Esophagus mucosa (tissue), 1 donor: ENCODE measurements around the gene ARHGAP4. TPM values are rescaled to one million over a fixed set of nuclear protein-coding genes. Genes with fewer than 3 reads are reported as not detected.

Experiments
- ATAC-seq: fragments of 200-7000 bp; cut with Tn5 transposase; one replicate; pipeline ENCODE4 v1.9.1; 2020
- total RNA-seq: library from RNA; stranded (reverse); gene quantifications from one replicate; pipeline ENCODE4 v1.2.4, GENCODE V29; 2023
- donor health status: DM: yes; HTN: yes; CAD: no.

ARHGAP4 gene
- total RNA-seq, 1 donor from 2014 or later = 7.5 TPM

GRCh38 chrX:153865685-153866084, 60.4 kb downstream of the ARHGAP4 start:
- no peak for ATAC-seq

GRCh38 chrX:153865321-153865580, 60.8 kb downstream of the ARHGAP4 start:
- ATAC-seq = no peak

DNA sequence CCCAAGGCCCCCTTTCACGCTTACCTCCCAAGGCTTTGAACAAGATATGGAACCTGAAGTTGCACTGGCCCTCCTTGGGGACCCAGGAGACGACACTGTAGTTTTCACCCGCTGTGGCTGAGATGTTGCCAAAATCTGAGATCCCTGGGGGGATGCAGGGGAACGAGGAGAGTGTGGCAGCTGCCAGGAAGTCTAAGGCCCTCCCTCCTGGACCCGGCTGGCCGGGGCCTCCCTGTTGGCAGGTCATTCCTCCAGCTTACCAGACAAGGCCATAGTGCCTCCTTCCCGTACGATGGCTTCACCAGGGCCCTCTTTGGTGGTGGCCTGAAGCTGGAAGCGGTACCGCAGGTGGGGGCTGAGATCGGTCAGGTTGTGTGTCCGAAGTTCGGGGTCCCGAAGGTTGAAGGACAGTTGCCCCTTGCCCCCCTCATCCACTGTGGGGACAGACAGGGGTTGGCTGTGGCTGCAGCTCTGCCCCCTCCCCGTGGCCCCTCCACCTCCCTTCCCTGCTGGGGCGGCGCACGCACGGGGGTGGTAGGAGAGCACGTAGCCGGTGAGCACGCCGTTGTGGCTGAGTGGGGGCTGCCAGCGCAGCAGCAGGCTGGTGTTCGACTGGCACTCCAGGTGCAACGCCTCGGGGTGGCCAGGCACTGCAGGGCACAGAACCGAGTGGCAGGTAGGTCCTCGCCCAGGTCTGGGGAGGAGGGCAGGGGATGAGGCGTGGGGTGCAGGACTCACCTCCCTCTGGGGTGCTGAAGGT, 61.3 kb downstream of the ARHGAP4 start:
- no peak for ATAC-seq

DNA sequence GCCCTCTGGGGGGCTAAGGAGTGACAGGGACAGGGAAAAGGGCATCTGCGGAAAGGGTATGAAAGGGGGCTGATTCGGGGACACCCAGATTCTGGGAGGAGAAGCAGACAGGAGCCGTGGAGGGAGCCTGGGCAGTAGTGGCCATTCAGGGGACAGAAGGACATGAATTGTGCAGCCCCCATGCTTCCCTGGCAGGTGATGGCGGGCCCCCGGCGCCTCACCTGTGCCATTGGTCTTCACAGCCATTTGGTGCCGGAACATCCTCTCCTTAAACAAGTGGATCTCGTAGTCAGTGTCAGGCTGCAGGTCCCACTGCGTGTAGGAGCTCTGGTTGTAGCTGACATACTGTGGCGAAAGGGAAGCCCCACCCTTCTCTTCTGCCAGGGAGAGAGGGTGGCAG, 62.0 kb downstream of the ARHGAP4 start:
- ATAC-seq = no peak

- ATAC-seq = no peak
These were observed 62.6 kb downstream of the ARHGAP4 start for GRCh38 chrX:153863251-153863991.

- ATAC-seq = no peak
These were observed 63.5 kb downstream of the ARHGAP4 start for GRCh38 chrX:153862369-153863250.

- no peak for ATAC-seq
These were observed 64.2 kb downstream of the ARHGAP4 start for GRCh38 chrX:153861733-153862310.

DNA sequence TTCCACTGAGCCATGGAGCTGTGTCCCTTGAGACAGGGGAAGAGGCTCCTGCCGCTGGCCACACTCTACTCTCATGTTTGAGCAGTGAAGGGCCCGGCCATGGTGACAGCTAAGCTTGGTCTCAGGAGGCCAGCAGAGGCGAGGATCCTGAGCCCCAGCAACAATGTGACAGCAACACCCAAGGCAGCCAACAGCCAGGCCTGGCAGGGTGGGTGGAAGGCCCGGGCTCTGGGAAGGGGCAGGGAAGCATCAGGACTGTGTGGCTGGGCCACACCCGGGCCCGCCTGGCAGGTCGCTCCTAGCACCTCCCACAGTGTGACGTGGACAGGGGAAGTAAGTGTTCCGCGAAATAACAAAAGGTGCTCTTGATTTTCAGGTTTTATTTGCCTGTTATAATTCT, 64.9 kb downstream of the ARHGAP4 start:
- ATAC-seq = peak; percentile 69

Other genes with a start within 250 kb of the ARHGAP4 start
- 62.0 TPM for gene SLC6A8, start 238.3 kb downstream of the ARHGAP4 start, total RNA-seq
- 191 TPM for gene BCAP31, start 201.9 kb downstream of the ARHGAP4 start, total RNA-seq
- gene ABCD1, start 201.4 kb downstream of the ARHGAP4 start, total RNA-seq = 2.5 TPM
- gene PLXNB3, start 162.0 kb downstream of the ARHGAP4 start, total RNA-seq = 11.2 TPM
- 0.12 TPM for gene SRPK3, start 145.2 kb downstream of the ARHGAP4 start, total RNA-seq
- gene IDH3G, start 131.9 kb downstream of the ARHGAP4 start, total RNA-seq = 32.6 TPM
- gene SSR4, start 131.6 kb downstream of the ARHGAP4 start, total RNA-seq = 168 TPM
- gene PDZD4, start 95.7 kb downstream of the ARHGAP4 start, total RNA-seq = 0.68 TPM
- 0.80 TPM for gene L1CAM, start 40.1 kb downstream of the ARHGAP4 start, total RNA-seq
- 0.20 TPM for gene AVPR2, start 21.6 kb downstream of the ARHGAP4 start, total RNA-seq
- 73.6 TPM for gene NAA10, start 8.8 kb upstream of the ARHGAP4 start, total RNA-seq
- 0.52 TPM for gene RENBP, start 18.4 kb upstream of the ARHGAP4 start, total RNA-seq
- gene HCFC1, start 45.6 kb upstream of the ARHGAP4 start, total RNA-seq = 33.0 TPM
- gene TMEM187, start 46.5 kb upstream of the ARHGAP4 start, total RNA-seq = 5.1 TPM
- 97.8 TPM for gene IRAK1, start 93.6 kb upstream of the ARHGAP4 start, total RNA-seq
- gene MECP2, start 171.5 kb upstream of the ARHGAP4 start, total RNA-seq = 25.1 TPM
- gene OPN1LW, start 218.0 kb upstream of the ARHGAP4 start, total RNA-seq = not detected